AG09309 (cell line): ENCODE results near the gene SRRM5.

ENCODE experiments used
- DNase-seq: peaks from one replicate; pipeline ENCODE4 v3.0.0-alpha.2; 2010; ENCODE audit warnings: low read depth
- H3K4me3 ChIP-seq: 2 replicates; pipeline ENCODE4 v1.5.1; 2011; ENCODE audit warnings: mild to moderate bottlenecking, low read depth, low read length, moderate library complexity; ENCODE audit not compliant: control insufficient read depth
- CTCF ChIP-seq: IDR thresholded peaks from 2 replicates; pipeline ENCODE4 v1.5.1; 2011; ENCODE audit warnings: mild to moderate bottlenecking, low read depth, low read length, inconsistent platforms; ENCODE audit not compliant: insufficient read depth, control insufficient read depth; ENCODE audit errors: missing control alignments

SRRM5 gene

GRCh38 chr19:43622956-43623355 lies 11.1 kb downstream of the SRRM5 start:
- TF ChIP-seq CTCF: no peak
- H3K4me3 ChIP-seq: no peak overlapping the region
- no peak for DNase-seq

DNA sequence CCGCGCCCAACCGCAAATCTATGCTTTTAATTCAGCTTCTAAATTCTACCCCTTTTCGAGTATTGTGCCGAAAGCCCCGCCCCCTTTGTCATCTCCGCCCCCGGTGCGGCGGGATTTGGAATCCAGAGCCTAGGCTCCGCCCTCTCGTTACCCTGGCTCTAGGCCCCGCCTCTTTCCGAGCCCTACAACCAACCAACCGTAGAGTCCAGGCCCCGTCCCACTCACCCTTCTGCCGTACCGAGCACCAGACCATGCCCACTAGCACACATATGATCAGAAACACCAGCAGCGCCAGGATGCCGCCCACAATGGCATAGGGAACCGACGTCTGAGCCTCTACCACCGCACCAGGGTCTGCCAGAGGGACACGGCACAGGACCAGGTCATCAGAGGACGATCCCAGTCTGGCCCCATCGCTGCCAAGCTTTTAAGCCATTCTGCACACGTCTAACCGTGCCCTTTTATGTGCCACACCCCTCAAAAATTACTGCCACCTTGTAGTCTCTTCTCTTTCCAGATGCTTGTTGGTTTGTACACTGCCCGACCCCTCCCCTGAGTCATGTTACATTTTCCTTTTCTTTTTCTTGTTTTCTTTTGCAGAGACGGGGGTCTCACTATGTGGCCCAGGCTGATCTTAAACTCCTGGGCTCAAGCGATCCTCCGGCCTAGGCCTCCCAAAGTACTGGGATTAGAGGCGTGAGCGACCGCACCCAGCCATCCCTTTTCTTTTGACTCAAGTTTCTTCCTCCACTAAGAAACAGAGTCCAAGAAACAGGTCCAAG lies 12.2 kb downstream of the SRRM5 start:
- no peak for TF ChIP-seq CTCF
- no peak for DNase-seq
- H3K4me3 ChIP-seq: no peak overlapping the region

- no peak for DNase-seq
Observed at GRCh38 chr19:43624933-43625332, 13.0 kb downstream of the SRRM5 start.

GRCh38 chr19:43625918-43626579 lies 14.2 kb downstream of the SRRM5 start:
- no peak for DNase-seq
- no peak overlapping the region for H3K4me3 ChIP-seq
- TF ChIP-seq CTCF: no peak

More at GRCh38 chr19:43624933-43625332, 13.0 kb downstream of the SRRM5 start:
- no peak for TF ChIP-seq CTCF
- no peak overlapping the region for H3K4me3 ChIP-seq

DNA sequence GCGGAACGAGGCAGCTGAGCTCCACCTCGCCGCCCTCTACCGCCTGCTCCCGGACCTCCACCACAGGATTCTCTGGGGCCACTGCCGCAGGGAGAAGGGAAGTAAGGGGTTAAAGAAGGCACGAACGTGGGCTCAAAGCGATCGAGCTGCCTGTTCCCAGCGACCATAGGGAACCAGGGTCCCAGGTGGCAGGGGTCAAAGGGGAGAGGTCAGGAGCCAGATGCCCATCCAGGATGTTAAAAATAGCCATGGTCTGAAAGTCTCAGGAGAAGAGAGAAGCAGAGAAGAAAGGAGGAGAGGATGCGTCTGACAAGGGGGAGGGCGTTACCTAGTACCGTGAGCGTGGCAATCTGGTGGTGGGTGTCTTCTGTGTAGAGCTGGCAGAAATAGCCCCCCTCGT lies 14.9 kb downstream of the SRRM5 start:
- DNase-seq: no peak
- TF ChIP-seq CTCF: no peak
- H3K4me3 ChIP-seq: no peak overlapping the region

DNA sequence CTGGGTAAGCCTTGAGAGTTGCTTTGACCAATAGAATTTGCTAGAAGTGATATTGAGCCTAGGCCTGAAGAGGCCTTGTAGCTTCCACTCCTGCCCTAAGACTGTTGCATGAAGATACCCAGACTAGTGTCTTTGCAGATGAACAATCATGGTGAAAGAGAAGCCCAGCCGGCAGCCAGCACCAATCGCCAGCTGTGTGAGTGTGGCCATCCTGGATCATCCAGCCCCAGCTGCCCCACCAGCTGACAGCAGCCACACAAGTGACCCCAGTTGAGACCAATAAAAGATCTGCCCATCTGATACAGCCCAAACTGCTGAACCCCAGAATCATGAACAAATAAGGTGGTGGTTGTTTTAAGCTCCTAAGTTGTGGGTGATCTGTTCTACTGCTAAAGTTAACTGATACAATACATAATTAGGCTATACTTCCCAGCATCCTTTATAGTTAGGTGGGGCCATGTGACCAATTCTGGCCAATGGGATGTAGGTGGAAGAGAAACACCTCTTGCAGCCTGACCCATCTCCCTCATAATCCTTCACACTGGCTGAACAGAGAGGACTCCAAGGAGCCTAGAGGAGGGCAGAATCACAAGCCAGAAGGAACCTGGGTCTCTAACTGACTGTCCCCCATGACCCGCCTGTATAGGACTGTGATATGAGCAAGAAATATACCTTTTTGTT lies 16.9 kb downstream of the SRRM5 start:
- no peak for TF ChIP-seq CTCF
- no peak for DNase-seq
- no peak overlapping the region for H3K4me3 ChIP-seq
